HG03432 (cell line): Measurements from ENCODE around the gene CDC5L.

Experiments
- ATAC-seq: cut with Tn5 transposase; IDR thresholded peaks from one replicate; pipeline ENCODE4 v1.9.1; 2021; ENCODE audit warnings: mild to moderate bottlenecking, moderate library complexity; ENCODE audit not compliant: unreplicated experiment

CDC5L gene

DNA sequence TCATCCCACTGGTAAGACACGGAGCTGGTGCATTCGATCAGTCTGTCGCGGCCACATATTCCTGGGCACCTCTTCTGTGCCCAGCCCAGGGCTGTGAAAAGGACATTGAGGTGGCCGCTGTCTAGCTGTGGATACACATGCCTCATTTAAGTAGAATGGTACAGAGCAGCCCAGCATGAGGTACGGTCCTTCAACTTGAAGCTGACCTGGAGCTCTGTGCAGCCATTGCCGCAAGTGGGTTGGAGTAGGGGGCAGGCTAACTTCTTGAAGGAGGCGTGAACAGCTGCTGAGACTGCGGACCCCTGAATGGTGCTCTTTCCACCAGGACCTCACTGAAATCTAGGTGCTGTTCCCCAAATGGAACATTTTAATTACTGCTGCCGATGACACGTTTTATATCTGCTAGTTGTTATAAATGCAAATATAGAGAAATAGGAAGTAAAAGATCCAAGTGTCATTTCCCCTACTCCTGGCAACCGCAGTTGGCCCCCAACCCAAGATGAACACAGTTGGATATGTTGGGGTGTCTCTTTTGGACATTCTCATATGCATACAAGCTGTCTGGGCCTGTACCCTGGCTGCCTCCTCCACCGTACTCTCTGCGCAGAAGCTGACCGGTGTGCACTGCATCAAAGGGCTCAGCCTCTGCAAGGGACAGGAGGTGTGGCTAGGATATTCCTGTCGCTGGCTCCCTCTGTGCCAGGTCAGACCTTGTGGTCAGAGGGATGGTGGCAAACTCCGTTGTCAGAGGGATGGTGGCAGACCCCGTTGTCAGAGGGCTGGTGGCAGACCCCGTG lies 86.1 kb downstream of the CDC5L start:
- ATAC-seq, result no peak

DNA sequence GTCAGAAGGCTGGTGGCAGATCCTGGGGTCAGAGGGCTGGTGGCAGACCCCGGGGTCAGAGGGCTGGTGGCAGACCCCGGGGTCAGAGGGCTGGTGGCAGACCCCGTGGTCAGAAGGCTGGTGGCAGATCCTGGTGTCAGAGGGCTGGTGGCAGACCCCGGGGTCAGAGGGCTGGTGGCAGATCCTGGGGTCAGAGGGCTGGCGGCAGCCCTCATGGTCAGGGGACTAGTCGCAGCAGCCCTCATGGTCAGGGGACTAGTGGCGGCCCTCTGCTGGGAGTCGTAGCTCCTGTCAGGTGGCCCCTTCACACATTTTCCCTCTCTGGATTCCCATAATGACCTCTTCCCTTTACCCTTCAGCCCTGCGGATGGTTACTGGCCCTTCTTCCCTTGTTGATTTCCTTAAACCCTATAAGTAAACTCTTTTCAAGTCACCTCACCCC lies 86.7 kb downstream of the CDC5L start:
- ATAC-seq, result no peak

DNA sequence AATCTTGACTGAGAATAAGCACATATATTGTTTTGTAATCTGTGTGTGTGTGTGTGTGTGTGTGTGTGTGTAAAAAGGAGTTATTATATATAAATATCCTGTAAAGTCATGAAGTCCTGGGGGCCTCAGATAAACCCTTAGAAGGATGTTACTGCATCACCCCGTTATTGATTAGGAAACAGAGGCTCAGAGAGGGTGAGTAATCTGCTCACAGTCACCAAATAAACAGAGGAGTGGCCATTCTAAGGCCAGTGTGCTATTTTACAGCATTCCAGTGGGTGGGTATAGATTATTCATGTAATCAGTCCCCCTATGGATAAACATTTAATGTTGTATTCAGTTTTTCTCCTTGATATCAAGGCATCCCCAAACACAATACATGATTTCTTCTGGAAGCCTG lies 87.1 kb downstream of the CDC5L start:
- no peak for ATAC-seq

DNA sequence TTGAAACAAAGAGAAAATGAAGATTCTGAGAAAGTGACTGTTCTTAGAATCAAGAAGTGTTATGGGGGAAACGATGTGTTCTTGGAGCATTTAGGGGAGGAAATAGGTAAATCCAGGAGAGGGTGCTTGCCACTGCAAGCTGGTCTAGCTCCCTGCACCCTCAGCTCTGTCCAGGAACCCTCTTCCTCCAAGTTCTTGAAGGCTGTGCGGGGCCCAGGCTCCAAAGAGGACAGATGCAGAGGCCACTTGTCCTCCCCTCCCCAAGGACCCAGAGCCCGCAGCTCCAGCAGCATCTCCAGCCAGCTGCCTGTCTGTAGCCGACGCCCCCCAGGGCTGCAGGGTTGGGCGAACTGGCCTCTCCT lies 87.9 kb downstream of the CDC5L start:
- ATAC-seq, result no peak

DNA sequence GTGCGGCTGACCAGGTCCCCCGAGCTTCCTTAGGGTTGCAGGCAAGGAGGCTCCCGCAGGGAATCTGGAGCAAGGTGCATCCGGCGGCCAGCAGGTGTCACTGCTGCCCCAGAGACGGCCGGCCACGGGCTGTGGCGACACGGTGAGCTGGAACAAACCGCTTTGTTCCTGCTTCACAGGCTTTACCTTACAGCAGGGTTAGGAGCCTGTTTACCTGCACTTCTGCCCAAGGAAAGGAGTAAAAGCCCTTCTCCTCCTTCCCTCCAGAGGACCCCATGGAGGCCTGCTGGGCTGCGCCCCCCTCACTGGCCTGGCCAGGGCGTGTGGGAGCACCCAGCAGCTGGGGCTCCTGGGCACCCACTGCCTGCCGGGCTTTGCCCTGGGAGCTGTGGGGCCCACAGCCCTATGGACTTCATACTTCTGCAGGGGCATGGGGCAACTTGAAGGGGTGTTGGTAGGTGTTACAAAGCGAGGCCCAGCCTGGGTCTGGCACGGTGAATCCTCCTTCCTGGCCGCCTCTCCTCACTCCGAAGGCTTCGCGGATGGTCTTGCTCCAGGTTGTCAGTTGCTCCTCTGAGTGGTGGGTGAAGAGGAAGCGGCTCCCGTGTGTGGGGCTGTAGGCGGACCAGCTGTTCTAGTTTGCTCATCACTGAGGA lies 88.4 kb downstream of the CDC5L start:
- peak; percentile 87 for ATAC-seq

DNA sequence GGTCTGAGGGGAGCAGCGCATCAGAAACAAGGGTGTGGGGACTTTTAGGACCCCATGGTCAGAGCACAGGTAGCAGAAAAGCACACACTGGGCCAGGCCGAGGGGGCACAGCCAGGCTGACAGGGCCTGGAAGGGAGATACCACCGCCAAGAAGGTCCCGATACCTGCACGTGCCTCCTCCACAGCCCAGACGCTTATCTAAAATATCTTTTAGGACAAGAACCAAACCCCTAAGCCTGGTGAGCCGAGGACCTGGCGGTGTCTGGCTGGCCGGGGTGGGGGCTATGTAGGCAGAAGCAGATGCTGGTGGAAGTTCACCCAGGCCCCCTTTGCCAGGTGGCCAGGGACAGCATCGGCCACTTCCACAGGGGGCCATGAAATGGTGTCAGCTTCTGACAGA lies 89.3 kb downstream of the CDC5L start:
- ATAC-seq, result no peak

DNA sequence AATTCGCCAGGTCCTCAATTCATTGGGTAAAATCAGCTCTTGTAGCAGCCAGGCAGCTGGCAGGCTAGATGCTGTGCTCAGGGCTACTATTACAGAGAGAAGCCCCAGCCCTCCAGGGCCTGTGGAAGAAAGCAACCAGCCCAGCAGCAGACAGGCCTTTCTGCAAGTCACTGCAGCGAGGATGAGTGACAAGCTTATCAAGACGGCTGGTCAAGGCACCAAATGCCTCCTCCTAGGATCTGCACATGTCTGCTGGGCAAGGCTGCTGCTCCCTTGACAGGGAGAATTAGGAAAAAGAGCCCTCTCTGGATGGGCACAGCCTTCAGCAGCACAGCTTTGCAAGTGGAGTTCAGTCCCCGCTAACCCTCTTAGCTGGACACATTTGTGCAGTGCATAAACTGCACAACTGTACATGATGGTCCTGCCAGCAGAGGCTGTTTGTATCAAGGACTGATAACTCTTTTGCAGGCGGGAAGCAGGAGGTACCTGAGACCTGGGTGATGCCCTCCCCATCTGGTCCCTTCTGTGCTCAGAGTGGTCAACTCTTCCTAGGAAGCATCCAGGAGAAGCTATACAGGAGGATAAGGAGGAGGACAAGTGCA lies 89.9 kb downstream of the CDC5L start:
- no peak for ATAC-seq

DNA sequence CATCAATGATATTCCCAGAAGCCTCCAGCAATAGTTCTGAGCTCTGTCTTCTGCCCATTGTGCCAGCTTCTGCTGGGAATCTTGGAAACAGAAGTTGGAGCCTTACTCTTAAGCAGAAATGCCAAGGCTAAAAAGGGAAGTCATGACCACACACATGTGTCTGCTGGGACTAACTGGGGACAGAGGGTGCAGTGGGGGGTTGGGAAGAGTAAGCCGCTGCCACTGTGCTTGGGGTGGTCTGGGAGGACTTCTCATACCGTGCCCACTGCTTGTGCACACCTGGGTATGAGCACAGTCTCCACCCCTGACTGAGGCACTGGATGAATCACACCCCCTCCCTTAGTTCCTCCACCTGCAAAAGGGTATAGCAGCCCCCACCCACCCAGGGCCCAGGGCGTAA lies 90.7 kb downstream of the CDC5L start:
- ATAC-seq, result no peak

DNA sequence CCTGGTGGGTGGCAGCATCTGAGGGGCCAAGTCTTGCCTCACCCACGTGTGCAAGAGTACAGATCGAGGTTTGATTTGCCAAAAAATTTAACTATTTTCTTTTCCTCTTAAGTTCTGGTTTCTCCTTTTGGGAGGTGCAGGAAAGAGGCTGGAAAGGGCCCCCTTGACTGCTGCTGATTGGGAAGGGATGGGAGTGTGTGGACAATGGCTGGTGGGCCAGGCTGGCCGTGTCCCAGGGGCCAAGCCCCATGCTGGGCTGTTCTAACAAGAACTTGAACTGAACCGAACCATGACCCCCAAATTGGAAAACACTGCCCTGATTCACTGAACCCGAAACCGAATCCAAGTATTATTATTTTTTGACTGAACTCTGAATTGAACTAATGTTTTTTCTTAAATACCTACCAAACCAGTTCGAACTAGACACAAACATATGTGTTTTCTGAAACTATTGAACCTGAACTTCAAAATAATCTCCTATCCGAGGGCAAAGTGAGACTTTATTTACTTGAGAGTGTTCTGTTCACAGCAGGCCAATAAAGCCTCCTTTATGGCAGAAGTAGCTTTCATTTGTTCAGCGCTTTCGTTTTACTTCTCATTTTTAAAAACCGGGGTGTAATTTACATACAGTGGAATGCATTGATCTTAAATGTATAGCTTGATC lies 91.2 kb downstream of the CDC5L start:
- no peak for ATAC-seq

DNA sequence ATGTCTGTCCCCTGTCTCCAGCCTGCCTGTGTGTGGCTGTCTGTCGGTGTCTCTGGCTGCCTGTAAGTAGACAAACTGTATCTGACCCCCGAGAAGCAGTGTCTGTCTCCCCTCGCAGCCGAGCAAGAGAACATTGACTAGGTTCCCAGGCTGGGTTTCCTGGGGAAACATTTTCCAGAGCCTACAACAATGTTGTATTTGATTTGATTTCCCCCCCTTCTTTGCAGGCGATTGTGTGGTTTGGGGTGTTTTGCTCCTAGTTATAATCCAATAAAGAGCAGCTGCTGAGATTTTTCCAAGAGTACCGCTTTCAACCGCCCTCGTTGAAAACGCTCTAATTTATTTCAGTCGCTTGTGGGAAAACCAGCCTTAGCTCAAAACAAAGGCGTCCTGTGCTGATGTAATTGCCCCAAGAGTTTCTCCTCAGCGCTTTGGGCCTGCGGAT lies 92.6 kb downstream of the CDC5L start:
- no peak for ATAC-seq

DNA sequence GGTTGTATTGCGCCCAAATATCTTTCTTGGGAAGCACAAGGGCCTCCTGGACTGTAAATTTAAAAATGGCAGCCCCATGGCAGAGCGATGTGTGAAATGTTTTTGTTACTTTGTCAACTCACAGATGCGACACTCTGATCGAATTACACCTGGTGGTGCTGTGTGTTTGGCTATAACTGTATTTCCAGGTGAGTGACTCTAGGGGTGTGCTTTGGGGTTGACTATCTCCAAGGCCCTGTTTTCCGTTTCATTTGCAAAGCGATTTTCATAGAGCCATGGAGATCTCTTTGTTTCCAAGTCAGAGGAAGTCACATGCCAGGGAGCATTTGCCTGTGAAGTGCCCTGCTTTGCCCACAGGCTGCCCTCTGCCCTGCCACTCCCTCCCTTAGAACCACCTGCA lies 93.5 kb downstream of the CDC5L start:
- no peak for ATAC-seq

DNA sequence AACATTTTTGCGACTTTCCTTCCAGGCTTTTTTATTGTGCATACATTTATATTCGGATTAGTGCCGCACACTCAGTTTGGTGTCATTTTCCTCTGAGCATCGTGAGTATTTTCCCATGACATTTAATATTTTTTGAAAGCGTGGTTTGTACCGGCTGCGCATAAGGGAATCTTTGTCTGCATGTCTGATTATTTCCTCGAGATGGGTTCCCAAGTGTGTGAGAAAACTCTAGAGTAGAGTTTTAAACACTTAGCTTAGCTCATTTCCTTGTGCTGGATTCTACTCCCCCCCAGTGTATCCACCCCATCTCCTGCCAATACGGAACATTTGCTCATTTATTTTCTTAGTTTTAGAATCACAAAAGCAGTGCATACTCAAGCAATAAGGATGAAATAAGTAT lies 94.3 kb downstream of the CDC5L start:
- ATAC-seq, result no peak

DNA sequence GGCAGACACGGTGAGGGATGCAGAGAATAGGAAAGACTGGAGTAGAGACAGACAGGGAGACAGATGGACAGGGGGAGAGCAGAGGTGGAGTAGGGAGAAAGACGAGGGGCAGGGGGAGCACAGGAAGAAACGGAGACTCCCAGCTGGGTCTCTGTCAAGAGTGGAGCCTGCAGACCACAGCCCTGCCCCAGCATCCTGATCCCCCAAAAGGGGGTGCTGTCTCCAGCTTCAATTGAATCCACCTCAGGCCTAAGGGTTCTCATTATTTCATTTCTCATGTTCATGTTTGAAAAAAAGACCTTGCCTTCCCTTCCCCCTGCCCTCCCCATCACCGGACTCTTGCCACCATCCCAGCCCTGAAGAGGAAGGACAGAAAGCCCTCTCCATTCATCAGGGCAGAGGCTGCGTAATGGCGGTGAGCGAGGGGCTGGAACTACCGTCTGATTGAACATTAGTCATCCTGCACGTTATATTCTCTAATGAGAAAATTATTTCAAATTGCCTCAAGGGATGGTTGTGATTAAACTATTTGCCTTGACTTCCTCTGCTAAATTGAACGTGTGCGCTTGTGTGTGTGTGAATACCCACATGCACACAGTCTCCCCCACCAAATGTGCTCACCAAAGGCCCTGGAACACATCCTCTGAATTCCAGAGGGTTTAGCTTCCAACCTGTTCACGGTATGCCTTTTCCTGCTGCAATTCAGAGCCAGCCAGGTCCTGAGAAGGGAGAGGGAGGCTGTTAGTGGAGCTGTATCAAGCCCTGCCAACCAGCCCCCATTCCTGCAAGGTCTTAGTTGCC lies 98.3 kb downstream of the CDC5L start:
- ATAC-seq, result no peak

DNA sequence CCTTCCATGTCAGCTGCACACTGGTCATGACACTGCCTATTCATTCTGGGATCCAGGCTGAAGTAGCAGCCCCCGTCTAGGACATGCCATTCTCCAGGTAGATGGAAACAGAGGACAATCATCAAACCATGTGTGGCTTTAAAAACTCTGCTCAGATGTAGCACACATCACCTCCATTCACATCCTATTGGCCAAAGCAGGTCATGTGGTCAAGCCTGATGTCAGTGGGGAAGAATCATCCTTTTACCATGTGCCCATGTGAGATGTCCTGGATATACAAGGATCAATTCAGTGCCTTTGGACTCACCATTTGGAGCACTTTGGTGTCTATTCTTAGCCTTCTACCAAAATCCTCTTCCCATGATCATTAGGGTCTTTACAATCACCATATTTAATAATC lies 99.5 kb downstream of the CDC5L start:
- ATAC-seq, result no peak

DNA sequence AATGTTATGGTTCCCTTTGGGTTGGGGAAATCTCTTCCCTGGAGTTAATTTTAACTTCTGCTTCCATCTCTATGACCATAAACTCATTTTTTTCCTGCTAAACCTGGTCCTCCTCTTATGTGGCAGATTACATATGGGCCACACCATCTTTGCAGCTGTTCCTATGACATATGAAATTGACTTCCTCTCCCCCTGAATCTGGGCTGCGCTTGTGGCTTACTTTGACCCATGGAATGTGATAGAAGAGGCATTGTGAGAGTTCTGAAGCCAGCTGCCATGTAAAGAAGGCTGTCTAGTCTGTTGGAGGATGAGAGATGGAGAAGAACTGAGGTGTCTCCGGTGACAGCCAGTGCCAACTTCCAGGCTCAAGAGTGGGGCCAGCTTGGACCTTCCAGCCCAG lies 100.1 kb downstream of the CDC5L start:
- ATAC-seq, result no peak

DNA sequence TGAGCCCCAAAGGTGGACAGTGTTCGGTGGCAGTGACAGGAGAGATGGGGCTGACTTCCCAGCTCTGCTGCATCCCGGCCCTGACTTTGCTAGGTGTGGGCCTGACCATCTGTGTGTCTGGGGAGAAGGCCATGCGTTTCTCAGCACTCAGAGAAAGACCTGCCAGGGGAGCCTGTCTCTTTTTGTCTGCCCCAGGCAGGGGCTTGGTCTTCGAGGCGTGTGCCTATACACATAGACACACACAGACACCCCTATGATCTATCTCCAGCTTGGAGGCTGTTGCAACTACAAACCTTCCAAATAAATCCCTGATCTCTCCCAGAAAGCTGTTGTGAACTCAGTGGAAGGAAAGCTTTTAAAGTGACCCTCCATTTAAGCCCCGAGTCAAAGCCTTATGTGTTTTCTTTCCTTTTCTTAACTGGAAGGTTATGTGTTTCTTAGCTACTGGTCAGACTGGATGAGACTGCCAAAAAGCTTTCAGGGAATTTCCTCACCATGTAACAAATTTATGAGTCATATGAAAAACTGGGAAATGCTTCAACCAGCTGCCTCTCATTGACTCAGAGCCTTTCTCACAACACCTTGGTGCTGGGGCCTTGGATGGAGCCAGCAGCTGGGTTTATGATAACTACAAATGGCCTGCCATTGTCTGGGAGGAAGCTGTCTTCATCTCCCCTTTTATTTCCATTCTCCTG lies 102.6 kb downstream of the CDC5L start:
- no peak for ATAC-seq

DNA sequence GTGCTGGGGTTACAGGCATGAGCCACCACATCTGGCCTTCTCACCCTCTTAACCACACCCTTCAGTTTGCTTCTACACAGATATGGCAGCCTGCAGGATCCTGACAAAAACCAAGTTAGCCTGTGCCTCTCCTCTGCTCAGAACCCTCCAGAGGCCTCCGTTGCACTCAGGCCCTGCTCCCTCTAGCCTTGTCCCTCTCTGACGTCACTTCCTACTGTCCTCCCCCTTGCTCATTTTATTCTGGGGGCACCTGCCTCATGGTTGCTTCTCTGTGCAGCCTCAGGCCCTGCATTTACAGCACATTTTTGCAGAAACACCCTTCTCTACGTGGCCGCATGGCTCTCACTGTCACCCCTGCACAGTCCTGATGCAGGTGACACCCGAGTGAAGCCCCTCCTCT lies 105.6 kb downstream of the CDC5L start:
- no peak for ATAC-seq

DNA sequence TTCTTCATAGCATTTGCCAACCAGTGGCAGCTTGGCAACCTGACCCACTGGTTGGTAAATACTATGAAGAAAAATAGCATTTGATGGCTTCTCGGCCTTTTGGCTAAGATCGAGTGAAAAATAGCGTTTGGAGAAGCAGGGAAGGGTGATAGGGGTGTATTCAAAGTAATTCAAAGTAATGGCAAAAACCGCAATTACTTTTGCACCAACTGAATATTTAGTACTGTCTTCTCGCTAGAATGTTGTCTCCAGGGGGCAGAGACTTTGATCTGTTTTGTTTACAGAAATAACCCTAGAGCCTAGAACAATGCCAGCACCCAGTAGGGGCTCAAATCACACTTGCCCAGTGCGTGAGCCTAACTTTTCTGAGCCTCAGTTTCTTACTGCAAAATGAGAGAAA lies 106.1 kb downstream of the CDC5L start:
- ATAC-seq, result no peak

DNA sequence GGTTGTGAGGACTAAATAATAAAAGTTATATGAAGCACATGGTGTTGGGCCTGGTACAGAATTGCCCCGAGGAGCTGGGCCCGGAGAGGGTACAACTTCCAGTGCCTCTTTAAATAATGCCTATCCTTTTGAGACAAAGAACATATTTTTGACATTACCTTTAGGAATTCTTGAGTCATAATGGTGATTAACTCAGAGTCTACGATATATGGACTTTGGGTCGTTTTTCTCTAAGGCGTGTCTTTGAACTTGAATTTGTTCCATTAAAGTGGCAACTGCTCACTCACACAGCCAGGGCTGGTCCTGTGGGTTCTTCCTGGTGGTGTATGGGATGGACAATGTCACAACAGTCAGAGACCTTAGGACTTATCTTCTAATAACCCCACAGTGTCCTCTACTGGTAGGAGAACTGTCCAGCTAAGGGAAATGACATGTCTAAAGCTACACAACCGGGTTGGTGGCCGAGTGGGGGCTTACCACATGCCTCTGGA lies 106.5 kb downstream of the CDC5L start:
- no peak for ATAC-seq
